ENCODE results near the gene MROH8. TPM values are rescaled to one million over a fixed set of nuclear protein-coding genes. Genes with fewer than 3 reads are reported as not detected.
A peak's percentile ranks its signal among the peaks of the same experiment; 100 is the strongest.

Gene MROH8
- total and polyA plus RNA-seq, 2 of the 13 experiments (the other 11 are each of a cell fraction or from before 2014, with no cell fraction given): 2.6 to 5.5 TPM

DNA sequence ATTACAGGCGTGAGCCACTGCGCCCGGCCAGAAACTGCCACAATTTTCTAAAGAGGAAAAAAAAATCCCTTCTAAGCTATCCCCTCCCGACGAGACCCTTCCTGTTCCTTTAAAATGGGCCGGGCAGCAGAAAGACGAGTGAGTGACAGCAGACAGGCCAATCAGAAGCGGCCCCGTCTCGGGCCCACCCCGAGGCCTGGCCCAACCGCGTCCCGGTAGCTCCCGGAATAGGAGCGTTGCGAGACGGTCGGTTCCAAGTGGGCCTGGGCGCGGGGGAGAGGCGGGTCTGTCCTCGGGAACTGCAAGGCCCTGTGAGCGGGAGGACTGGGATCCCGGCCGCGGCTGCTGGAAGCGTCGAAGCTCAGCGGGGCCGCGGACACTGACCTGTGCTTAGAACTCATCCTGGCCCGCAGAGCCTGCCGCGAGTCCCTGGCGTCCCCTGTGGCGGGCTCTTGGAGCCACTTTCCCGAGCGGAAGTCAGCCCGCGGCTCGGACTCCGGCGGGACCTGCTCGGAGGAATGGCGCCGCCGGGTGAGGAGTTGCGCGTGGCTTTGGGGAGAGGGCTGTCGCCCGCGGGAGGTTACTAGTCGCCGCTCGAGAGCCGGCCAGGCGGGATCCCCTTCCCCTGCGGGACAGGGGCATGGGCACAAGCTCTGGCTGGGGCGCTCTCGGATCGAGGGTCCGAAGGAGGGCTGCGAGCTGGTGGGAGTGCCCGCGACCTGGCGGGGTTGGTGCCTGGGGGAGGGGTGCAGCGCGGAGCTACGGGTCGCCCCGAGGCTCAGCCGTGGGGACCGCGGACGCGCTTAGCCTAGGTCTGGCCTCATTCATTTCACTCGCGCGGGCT lies at the start of gene MROH8, which contains the start of gene RPN2 (continued):
- TF ChIP-seq TMF1 (CRISPR knock-in tag; IDR thresholded peaks at IDR 0.05; ENCODE audit: low read depth): peak; percentile 61; the same call in 1 of the 2 replicates
- TF ChIP-seq, protein P1, sequence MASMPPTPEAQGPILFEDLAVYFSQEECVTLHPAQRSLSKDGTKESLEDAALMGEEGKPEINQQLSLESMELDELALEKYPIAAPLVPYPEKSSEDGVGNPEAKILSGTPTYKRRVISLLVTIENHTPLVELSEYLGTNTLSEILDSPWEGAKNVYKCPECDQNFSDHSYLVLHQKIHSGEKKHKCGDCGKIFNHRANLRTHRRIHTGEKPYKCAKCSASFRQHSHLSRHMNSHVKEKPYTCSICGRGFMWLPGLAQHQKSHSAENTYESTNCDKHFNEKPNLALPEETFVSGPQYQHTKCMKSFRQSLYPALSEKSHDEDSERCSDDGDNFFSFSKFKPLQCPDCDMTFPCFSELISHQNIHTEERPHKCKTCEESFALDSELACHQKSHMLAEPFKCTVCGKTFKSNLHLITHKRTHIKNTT (CRISPR knock-in tag; IDR thresholded peaks at IDR 0.05): peak; percentile 76; the same call in 1 of the 2 replicates
- TF ChIP-seq ZBTB43 (CRISPR knock-in tag; conservative IDR thresholded peaks at IDR 0.05): peak; percentile 76
- TF ChIP-seq SSRP1 (CRISPR knock-in tag; IDR thresholded peaks at IDR 0.05): no peak
- peak; percentile 92 for TF ChIP-seq TBX2 (CRISPR knock-in tag; IDR thresholded peaks at IDR 0.05; ENCODE audit: borderline replicate concordance)
- peak; percentile 73; the same call in 1 of the 2 replicates for TF ChIP-seq NR2F2 (IDR thresholded peaks at IDR 0.05; ENCODE audit: borderline replicate concordance, low read depth)
- TF ChIP-seq ATF4 (CRISPR knock-in tag; IDR thresholded peaks at IDR 0.05): peak in 1 of 2 experiments; percentile 38; a peak in 2 of 4 replicates
- TF ChIP-seq RNF2 (conservative IDR thresholded peaks at IDR 0.05; ENCODE audit: low read depth): peak; percentile 75; the same call in 1 of the 2 replicates
- TF ChIP-seq BRF2 (CRISPR knock-in tag; IDR thresholded peaks at IDR 0.05): peak; percentile 95
- peak; percentile 83; the same call in 1 of the 2 replicates for TF ChIP-seq ZBTB38 (CRISPR knock-in tag; IDR thresholded peaks at IDR 0.05)
- peak; percentile 62; the same call in 1 of the 2 replicates for TF ChIP-seq DNMT1 (CRISPR knock-in tag; IDR thresholded peaks at IDR 0.05)
- TF ChIP-seq ZNF296 (CRISPR knock-in tag; conservative IDR thresholded peaks at IDR 0.05): peak; percentile 79; the same call in 1 of the 2 replicates
- TF ChIP-seq RXRA (CRISPR knock-in tag; IDR thresholded peaks at IDR 0.05): peak; percentile 81; the same call in 1 of the 2 replicates
- TF ChIP-seq ZNF337 (CRISPR knock-in tag; IDR thresholded peaks at IDR 0.05; ENCODE audit: borderline replicate concordance, low read depth): no peak; the same call in 1 of the 2 replicates
- TF ChIP-seq ZGPAT (CRISPR knock-in tag; IDR thresholded peaks at IDR 0.05): peak; percentile 95; the same call in 1 of the 2 replicates
- TF ChIP-seq ZNF335 (CRISPR knock-in tag; IDR thresholded peaks at IDR 0.05): 0 out of 2 replicates have a peak, but pooled peaks have one; percentile 72
- TF ChIP-seq, protein P2, sequence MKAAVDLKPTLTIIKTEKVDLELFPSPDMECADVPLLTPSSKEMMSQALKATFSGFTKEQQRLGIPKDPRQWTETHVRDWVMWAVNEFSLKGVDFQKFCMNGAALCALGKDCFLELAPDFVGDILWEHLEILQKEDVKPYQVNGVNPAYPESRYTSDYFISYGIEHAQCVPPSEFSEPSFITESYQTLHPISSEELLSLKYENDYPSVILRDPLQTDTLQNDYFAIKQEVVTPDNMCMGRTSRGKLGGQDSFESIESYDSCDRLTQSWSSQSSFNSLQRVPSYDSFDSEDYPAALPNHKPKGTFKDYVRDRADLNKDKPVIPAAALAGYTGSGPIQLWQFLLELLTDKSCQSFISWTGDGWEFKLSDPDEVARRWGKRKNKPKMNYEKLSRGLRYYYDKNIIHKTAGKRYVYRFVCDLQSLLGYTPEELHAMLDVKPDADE (CRISPR knock-in tag; IDR thresholded peaks at IDR 0.05): peak; percentile 83
- TF ChIP-seq E2F1 (CRISPR knock-in tag; IDR thresholded peaks at IDR 0.05): peak; percentile 93

Data from HepG2 (cell line).